Erythroblast (primary cell): ENCODE results near the gene HAUS7.

Source experiments
- GATA1 ChIP-seq: IDR thresholded peaks from 2 replicates; pipeline ENCODE4 v1.6.1; 2011; ENCODE audit warnings: low read depth, mild to moderate bottlenecking, control low read depth, low read length, moderate library complexity
- POLR2A ChIP-seq: IDR thresholded peaks from 2 replicates; pipeline ENCODE4 v1.6.1; 2011; ENCODE audit warnings: mild to moderate bottlenecking, low read length

DNA sequence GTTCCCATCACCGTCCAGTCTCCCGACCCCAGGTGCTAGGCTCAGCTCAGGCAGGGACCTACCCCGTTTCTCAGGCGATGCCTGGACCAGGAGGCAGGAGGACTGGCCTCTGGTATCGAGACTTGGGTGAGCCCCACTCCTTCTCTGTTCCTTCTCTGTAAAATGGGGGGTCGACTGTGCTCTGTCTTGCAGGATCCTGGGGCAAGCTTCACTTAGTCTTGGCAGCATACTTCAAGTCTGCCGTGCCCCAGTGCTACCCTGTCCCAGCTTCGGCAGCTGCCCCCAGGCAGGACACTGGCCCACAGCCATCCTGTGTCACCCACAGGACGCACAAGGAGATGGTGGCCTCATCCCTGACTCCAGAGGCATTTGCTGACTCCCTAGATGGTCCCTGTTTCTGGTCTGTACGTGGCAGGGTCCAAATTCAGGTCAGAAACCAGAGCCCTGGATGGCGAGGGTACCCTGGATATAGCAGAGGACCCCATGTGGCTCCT is 7.0 kb upstream of the HAUS7 start:
- TF ChIP-seq POLR2A = no peak
- no peak for TF ChIP-seq GATA1
